Adipose tissue (tissue), 3 donors: ENCODE data around the gene TNK2. TPM values are rescaled to one million over a fixed set of nuclear protein-coding genes. Genes with fewer than 3 reads are reported as not detected.
A peak's percentile ranks its signal among the peaks of the same experiment; 100 is the strongest.
"Not testable (repeated sequence)": the region's sequence is repeated elsewhere in the genome, so short reads cannot be mapped to it uniquely, and the experiment has no call there.

Experiments
- H3K27ac ChIP-seq: one replicate; pipeline ENCODE4 v1.5.1; 2013; ENCODE audit warnings: low read depth, low read length
- WGBS, 3 donors: extraction: QIAGEN DNeasy Blood & Tissue Kit; methylation state at CpG; one replicate each; pipeline ENCODE4 v1.1.7; 2013; 5-methylcytosine and 5-hydroxymethylcytosine counted together
- polyA plus RNA-seq, 3 donors: library from polyadenylated mRNA; stranded (reverse); fragments of 200-250 nt; gene quantifications; one replicate each; pipeline ENCODE4 v1.2.3, GENCODE V29; 2013
- donor health status: healthy with polysubstance abuse.
- donor health status: Bipolar disorder and iron deficiency.
- donor health status: healthy.

Gene TNK2
- polyA plus RNA-seq, 3 donors: 19.7 to 51.6 (median 43.1) TPM

DNA sequence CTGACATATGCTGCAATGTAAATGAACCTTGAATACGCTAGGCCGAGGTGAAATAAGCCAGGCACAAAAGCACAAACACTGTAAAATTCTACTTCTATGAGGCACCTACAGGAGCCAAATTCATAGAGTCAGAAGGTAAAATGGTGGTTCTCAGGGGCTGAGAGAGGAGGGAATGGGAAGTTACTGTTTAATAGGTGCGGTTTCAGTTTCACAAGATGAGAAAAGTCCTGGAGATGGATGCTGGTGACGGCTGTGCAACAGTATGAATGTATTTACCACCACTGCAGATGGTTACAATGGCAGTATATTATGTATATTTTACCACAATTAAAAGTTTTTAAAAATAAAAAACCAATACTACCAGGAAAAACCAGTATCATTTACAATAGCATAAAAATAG lies 4.0 kb downstream of the TNK2 start:
- WGBS, 3 donors: 72 to 99% (median 78%) methylated on average over 4 of the region's 4 CpGs
- H3K27ac ChIP-seq: no peak overlapping the region

DNA sequence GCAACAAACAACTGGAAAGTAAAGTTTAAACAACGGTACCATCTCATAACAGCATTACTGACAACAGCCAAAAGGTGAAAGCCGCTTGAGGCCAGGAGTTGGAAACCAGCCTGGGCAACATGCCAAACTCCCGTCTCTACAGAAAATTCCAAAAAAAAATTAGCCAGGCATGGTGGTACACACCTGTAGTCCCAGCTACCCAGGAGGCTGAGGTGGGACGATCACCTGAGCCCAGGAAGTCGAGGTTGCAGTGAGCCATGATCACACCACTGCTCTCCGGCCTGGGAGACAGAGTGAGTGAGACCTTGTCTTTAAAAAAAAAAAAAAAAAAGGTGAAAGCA lies 4.4 kb downstream of the TNK2 start:
- no peak overlapping the region for H3K27ac ChIP-seq
- 62 to 71% (median 67%) methylated on average over 6 of the region's 6 CpGs for WGBS, 3 donors

DNA sequence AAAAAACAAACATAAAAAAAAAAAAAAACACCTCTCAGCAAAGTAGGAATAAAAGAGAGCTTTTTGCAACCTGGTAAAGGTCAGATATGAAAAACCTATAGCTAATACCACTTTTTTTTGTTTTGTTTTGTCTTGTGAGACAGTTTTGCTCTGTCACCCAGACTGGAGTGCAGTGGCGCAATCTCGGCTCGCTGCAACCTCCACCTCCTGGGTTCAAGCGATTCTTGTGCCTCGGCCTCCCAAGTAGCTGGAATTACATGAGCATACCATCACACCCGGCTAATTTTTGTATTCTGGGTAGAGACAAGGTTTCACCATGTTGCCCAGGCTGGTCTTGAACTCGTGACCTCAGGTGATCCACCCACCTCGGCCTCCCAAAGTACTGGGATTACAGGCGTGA lies 5.7 kb downstream of the TNK2 start:
- H3K27ac ChIP-seq: not testable (repeated sequence)
- WGBS, 3 donors: 77 to 88% (median 80%) methylated on average over 9 of the region's 9 CpGs

DNA sequence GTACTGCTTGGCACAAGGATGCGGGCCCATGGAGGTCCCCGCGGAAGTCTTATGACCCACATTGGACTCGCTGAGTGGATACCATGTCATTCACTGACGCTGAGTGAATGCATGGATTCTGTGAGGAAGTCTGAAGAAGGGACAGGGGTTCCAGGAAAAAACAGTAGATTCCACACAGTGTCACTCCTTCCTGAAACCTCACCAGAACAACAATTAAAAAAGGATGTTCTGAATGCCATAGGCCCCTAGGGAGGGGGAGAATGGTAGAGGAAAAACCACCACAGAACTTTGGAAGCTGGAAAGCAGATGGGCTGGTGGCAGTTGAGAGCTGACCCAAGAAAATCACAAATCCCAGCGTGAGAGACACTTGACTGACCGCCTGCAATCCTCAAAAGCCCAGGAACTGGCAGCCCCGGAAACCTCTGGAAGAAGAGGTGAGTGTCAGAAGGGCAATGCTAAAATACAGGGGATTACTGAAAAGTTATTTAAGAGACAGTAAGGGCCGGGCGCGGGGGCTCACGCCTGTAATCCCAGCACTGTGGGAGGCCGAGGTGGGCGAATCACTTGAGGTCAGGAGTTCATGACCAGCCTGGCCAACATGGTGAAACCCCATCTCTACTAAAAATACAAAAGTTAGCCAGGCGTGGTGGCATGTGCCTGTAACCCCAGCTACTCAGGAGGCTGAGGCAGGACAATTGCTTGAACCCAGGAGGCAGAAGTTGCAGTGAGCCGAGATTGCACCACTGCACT lies 6.3 kb downstream of the TNK2 start:
- WGBS, 3 donors: 75 to 90% (median 82%) methylated on average over 16 of the region's 16 CpGs
- not testable (repeated sequence) for H3K27ac ChIP-seq

DNA sequence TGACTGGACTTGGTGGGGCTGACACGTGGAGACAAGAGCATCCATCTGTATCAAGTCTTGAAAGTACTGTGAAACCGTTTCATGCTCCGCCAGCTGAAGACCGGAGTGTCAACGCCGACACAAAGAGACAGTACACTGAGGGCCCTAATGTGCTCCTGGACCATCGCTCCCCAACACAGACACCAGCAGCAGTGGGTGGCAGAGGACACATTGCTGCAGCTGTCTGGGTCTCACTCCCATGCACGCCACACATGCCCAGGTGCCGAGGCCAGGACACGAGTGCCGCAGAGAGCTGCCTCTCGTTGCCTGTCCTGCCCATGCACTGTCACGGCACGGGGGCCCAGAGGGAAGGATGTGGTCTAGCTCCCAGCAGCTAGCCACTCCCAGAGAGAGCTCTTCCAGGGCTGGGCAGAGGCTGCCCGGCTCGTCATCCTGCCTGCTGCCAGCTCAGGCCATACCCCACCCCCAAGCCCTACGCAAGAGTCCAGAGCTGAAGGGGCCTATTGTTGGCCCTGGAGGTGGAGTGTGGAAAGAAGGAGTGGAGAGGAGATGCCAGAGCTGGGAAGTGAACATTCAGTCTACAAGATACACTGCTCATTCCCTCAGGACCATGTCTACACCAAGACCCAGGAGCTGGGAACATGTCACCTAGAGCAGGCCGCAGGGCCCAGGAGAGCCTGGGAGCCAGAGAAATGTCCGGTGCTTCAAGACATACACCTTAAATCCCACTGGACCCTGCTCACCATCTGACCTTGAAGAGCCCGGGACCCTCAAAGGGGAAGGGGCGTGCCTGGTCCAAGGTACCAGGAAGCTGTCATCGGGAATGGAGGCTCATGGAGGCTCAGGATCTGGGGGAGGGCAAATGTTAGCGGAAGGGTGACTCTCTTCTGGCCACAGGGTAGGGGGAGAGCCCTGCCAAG lies 7.7 kb downstream of the TNK2 start:
- 58 to 80% (median 76%) methylated on average over 23 of the region's 23 CpGs for WGBS, 3 donors

DNA sequence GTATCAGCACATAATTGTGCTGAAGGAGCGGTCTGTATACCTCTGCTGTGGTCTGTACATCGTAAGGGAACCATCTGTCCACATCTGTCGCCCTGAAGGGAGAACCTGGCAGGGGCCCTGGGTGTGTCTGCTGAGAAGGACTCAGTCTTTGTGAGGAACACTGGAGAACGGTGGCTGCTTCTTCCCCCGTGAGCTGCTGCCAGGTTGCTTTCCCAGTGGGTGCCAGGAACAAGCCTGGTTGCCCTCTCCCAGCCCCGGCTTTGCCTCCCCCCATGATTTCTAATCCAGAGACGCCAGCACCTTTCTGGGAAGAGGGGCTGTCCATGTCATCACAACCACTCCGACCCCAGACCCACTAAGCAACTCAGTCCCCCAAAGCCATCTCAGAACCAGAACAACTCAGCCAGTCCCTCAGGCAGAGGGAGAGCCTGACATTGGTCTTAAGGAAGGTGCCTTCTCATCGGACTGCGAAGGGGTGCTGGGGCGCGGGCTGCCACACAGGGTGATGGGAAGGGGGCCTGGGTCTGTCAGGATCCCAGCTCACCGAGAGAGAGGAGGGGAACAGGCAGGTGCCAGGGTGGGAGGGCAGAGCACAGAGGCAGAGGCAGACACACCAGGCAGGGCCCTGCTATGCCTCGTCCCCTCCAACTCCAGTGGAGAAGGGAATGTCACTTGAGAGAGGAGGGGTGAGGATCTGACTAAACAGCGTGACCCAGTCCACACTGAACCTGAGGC lies 8.5 kb downstream of the TNK2 start:
- no peak overlapping the region for H3K27ac ChIP-seq
- 74 to 91% (median 80%) methylated on average over 15 of the region's 15 CpGs for WGBS, 3 donors

More for the DNA sequence above, 7.7 kb downstream of the TNK2 start:
- H3K27ac ChIP-seq: no peak overlapping the region

DNA sequence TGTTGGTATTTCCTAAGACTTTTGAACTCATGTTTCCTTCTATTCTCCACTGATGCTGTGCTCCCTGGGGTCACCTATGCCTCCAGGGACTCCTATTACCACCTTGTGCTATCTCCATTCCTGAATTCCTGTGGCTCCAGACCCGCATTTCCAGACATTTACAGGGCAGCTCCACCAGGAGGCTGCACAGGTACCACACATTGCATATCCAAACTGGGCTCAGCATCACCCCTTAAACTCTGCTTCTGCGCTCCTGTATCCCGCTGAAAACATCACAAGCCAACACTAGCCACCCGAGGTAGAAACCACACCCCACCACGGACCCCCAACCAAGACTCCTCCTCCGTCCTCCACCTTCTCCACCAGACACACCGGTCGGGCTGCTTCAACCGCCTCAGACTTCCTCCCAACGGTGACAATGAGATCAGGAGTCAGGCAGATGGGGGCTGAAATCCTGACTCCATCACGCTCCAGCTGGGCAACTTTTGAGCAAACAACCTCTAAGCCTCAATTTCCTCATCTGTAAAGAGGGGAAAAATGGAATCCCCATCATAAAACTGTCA lies 10.4 kb downstream of the TNK2 start:
- WGBS, 3 donors: 58 to 64% (median 58%) methylated on average over 11 of the region's 11 CpGs
- no peak overlapping the region for H3K27ac ChIP-seq

DNA sequence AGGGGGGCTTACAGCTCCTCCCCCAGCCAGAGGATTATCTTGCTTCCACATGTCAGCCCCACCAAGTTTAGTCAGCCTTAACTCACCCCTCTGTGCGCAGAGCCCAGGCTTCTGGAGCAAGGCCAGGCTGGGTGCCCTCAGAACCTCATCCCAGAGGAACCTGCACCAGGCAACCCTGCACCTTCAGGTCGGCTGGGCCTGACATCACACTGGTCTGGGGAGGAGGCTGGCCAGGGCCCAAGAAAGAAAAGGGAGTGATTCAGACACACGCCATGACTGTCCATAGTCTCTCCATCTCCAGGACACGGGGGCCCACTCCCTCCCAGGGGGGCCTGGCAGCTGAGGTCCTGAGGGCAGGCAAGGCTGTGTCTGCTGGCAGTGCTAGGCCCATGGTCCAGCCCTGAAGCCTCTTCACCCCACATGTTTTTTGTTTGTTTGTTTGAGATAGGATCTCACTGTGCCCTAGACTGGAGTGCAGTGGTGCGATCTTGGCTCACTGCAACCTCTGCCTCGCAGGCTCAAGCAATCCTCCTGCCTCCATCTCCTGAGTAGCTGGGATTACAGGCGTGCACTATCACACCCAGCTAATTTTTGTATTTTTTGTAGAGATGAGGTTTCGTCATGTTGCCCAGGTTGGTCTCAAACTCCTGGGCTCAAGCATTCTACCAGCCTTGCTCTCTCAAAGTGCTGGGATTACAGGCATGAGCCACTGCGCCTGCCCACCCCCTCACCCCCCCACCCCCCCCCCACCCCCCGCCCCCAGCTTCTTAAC lies 11.1 kb downstream of the TNK2 start:
- H3K27ac ChIP-seq: no peak overlapping the region
- 37 to 68% (median 48%) methylated on average over 10 of the region's 10 CpGs for WGBS, 3 donors

DNA sequence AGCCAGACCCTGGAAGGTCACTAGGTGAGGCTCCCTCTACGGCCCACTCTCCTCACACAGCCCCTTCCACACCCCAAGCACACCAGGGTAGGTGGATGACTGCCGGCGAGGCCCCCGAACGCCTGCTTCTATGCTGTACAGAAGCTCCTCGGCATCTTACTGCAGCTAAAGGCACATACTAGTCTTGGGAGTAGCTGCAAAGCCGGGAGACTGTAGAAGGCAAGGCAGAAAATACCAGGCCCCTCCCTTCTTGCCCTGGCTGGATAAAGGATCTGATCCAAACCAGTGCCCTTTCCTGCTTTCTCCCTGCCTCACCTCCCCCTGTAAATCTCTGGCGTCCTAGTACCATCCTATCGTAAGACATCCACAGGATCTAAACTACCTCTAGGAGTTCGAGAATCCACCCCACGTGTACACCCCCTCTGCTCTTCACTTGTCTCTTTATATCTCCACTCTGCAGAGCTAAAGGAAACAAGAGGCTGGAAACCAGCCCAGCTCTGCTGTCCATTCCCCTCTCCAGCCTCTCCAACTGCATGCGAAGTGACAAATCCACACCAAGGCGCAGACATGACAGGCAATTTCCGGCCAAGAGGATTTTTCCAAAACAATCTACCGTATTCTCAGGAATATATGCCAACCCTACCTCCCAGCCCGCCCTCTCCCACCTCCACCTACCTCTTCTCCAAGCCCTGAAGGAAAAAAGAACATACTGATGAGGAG lies 11.8 kb downstream of the TNK2 start:
- WGBS, 3 donors: 10 to 32% (median 11%) methylated on average over 16 of the region's 16 CpGs
- H3K27ac ChIP-seq: peak overlapping the region; percentile 19

DNA sequence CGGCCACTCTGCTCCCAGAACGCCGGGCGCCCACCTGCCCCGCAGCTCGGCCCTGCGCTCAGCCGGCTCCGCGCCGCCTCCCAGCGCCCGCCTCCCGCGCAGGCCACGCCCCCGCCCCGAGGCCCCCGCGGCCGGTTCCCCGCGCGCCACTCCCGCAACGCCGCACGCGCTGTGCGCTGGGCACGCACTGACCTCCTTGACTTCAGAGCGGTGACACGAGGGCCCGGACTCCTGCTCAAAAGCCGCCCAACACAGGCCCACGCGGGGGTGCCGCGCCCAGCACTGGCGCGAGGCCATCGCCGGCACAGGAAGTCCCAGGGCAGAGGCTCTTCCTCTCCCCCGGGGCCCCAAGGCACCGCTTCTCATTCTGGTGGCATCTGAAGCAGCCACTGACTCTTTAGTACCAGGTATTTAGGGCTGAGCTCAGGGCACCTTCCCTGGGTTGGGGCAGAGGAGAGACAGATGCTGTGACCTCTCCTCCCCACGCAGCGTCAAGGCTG lies 12.4 kb downstream of the TNK2 start:
- peak overlapping the region; percentile 19 for H3K27ac ChIP-seq
- WGBS, 3 donors: 0 to 2% (median 0%) methylated on average over 43 to 47 of the region's 47 CpGs

DNA sequence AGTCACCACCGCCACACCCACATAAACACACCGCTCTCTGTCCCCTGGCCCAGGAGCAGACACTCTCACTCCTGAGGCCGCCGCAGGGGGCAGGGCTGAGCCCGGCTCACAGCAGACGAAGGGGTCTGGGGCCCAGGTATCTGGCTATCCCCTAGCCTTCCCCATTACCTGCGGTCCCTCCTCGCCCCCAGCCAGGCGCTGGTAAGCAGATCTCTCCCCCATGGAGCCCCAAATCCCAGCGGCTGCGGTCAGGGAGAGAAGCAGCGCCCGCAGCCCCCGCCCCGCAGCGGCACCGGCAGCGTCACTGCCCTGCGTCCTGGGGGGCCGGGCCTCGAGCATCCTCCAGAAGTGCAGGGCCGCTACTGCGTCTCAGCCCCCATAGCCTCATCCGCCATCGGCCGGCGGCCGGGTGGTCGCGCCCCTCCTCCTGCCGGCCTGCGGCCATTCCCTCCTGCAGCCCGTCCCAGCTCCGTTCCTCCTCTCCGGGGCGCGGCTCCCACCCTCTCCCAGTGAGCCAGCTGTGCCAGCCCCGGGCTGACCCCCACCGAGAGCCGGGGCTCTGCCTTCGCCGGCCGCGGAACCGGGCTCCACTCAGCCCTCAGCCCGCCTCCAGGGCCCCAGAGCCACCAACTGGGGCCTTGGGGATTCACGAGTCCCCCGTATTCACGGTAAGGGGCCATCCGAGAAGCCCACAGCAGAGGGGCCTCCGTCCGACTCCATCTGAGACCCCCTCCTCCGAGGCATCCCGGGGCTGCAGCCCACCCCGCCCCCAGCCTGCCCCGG lies 13.1 kb downstream of the TNK2 start:
- peak overlapping the region; percentile 19 for H3K27ac ChIP-seq
- 0 to 1% (median 0%) methylated on average over 44 to 56 of the region's 56 CpGs for WGBS, 3 donors

DNA sequence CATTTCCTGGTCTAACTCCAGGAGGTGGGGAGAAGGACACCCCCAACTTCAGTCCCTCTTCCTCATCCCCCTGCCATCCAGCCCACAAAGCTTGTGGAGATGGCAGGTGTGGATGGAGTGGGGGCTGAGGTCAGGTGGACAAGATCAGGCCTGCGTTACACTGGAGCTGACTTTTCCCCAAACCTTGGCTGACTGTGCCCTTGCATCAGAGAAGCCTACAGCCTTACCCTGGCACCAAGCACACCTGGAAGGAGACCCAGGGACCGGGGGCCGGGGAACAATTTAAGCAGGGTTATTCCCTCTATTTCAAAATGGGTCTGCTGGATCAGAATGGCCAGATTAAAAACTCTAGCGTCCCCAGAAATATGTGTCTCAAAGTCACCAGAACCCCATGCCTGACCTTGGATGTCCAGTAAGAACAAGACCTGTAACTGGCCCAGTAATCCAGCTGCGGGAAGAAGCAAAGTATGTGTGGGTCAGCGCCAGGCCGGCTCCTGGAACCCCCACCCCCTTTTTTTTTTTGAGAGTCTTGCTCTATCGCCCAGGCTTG lies 14.4 kb downstream of the TNK2 start:
- WGBS, 3 donors: 75 to 86% (median 85%) methylated on average over 8 of the region's 8 CpGs
- H3K27ac ChIP-seq: no peak overlapping the region

DNA sequence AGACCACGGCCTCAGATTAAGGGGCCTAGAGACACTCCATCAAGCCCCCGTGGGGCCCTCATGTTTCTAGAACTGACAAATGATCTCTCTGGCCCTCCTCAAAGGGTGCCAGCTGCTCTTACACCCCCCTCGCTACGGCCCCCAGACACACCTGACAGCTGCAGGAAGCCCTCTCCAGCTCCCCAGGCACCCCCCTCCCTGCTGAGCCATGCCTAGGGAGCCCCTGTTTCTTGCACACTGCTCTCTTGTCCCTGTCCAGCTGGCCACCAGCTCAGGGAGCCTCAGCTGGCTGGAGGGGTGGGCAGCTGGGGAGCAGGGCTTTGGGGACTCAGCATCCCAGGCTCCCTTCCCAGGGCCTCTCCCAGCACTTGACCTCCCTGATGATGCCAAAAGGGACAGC lies 14.8 kb downstream of the TNK2 start:
- 45 to 52% (median 47%) methylated on average over 4 of the region's 4 CpGs for WGBS, 3 donors
- no peak overlapping the region for H3K27ac ChIP-seq

DNA sequence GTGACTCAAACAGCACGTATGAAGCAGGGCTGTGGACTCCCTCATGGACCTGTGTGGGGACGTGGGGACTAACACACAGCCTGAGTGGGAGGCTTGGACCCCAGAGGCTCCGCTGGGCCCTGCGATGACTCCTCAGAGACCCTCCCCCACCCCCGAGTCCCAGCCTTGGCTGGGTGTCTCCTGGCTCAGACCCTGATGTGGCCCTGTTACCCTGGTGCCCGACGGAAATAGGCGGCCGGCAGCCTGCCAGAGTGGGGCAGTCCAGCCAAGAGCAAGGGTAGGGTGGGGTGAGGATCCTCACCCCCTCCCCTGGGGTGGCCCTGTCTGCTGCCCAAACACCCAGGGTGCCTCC lies 15.3 kb downstream of the TNK2 start:
- WGBS, 3 donors: 8 to 19% (median 15%) methylated on average over 9 of the region's 9 CpGs
- no peak overlapping the region for H3K27ac ChIP-seq

DNA sequence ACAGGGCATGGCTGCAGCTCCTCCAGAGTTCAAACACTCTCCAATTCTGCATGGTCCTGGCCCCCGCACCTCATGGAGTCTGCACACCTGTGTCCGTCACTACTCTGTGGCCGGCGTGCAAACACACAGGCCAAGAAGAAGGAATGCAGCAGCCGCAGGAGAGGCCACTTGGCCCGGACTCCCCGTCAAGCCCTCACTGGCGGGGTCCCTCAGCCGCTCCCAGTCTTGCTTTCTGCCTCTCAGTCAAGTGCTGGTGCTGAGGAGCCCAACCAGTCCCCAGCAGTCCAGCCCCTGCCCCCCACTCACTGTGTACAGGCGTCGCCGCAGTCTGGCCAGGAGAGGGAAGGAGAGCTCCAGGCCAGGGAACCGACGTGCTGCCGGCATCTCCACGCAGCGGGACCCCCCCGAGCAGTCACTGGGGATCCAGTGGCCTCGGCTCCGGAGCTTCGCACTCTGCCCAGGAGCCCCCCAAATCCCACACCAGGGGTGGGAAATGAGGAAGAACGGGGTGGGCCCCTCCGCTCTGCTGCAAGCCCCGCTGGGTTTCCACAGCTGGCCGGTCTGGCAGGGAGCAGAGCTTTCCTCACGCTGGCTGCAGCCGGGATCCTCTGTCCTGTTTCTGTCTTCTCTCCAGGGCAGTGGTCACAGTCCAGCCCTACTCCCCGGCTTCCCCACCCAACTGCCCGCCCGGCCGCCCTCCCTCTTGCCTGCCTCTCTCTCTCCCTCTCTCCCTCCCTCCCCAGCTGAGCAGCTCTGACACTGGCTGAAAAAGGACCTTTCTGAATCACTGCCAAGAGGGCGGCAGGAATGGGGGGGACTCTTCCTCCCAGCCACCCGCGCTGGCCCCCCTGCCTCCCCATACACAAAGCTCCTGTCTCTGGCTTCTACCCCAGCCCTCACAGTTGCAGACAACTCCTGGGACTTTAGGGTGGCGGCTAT lies 16.0 kb downstream of the TNK2 start:
- H3K27ac ChIP-seq: no peak overlapping the region
- WGBS, 3 donors: 17 to 36% (median 31%) methylated on average over 29 to 35 of the region's 35 CpGs
